Measurements from ENCODE around the gene GTF2H4.
"Not testable (repeated sequence)": the region's sequence is repeated elsewhere in the genome, so short reads cannot be mapped to it uniquely, and the experiment has no call there.

GTF2H4 gene

DNA sequence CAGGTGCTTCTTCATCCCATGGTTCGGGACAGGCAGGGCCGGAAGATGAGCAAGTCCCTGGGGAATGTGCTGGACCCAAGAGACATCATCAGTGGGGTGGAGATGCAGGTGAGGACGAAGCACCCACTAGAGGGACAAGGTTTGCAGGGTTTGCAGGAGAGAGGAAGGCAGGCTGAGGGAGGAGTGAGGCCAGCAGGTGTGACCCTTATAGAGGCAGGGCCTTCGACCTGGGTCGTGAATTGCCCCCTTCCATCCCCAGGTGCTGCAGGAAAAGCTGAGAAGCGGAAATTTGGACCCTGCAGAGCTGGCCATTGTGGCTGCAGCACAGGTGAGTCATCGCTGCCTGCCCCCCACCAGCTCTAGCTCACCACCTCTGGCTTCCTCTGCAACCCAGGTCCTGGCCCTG is 14.4 kb downstream of the GTF2H4 start:
- TF ChIP-seq YY1 (IDR thresholded peaks at IDR 0.05; ENCODE audit: insufficient read depth, insufficient read length) (no peak), ZNF274 (IDR thresholded peaks at IDR 0.05; ENCODE audit: low read depth, low read length) (no peak), SUZ12 (IDR thresholded peaks at IDR 0.05; ENCODE audit: extremely low read depth, insufficient read depth, insufficient read length) (no peak)
- Histone ChIP-seq H3K27me3 (ENCODE audit: insufficient read depth, insufficient read length) (no peaks in the 10 kb centered on the region), H3K36me3 (ENCODE audit: insufficient read depth, insufficient read length, low read length) (peaks cover 69% of the 10 kb centered on the region), H3K9ac (ENCODE audit: insufficient read length, low read depth) (no peak overlapping the region), H3K4me1 (ENCODE audit: insufficient read depth, insufficient read length) (peaks cover 5% of the 10 kb centered on the region), H3K4me3 (ENCODE audit: insufficient read length, low read depth) (no peak overlapping the region), H3K9me3 (ENCODE audit: insufficient read depth, low read length) (peaks cover under 1% of the 10 kb centered on the region; the same call in 1 of the 2 replicates)
- DNase-seq (ENCODE audit: low read depth, low spot score): no peak

DNA sequence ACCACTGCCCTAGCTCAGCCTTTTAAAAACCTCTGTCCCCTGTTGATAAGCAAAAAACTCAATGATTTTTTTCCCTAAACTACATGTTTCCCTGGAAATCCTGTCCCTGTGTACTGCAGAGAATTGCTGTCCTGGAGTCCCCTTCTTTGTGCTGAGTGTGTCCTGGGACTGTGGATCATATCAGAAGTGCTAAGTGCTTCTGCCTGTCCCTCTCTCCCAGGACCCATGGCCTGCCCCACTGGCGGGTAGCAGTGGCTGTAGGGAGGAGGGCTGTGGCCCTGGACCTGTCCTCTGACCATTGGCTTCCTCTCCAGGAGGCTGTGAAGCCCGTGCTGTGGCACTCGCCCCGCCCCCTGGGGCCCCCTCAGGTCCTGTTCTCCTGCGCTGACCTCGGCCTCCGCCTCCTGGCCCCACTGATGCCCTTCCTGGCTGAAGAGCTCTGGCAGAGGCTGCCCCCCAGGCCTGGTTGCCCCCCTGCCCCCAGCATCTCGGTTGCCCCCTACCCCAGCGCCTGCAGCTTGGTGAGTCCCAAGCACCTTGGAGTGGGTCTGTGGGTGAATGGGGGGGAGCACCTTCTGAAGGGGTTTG is 16.1 kb downstream of the GTF2H4 start:
- Histone ChIP-seq H3K36me3 (ENCODE audit: insufficient read depth, insufficient read length, low read length) (peaks cover 80% of the 10 kb centered on the region), H3K9me3 (ENCODE audit: insufficient read depth, low read length) (peaks cover 18% of the 10 kb centered on the region; the same call in 1 of the 2 replicates)
- DNase-seq (ENCODE audit: low read depth, low spot score); H3K27me3 ChIP-seq (ENCODE audit: insufficient read depth, insufficient read length); H3K4me1 ChIP-seq (ENCODE audit: insufficient read depth, insufficient read length); H3K4me3 ChIP-seq (ENCODE audit: insufficient read length, low read depth); H3K9ac ChIP-seq (ENCODE audit: insufficient read length, low read depth): not testable (repeated sequence)

DNA sequence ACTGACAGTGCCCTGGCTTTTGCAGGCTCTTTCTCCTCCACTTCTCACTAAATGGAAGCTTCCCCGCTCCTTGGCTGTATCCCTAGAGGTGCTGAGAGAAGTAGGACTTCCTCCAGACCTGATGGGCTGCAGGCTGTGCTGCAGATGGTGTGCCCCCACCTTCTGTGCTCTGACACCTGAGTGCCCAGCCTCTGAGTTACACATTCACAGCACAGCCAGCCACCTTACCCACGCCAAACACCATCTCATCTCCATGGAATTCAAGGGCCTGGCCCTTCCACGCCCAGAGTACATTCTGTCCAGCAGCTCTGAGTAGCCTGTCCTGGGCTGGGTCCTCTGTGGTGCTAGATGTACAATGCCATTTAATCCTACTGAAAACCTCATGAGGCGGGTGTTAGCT is 18.6 kb downstream of the GTF2H4 start:
- Histone ChIP-seq H3K9me3 (ENCODE audit: insufficient read depth, low read length) (peaks cover 19% of the 10 kb centered on the region; the same call in 1 of the 2 replicates), H3K27me3 (ENCODE audit: insufficient read depth, insufficient read length) (no peaks in the 10 kb centered on the region), H3K9ac (ENCODE audit: insufficient read length, low read depth) (no peak overlapping the region), H3K4me1 (ENCODE audit: insufficient read depth, insufficient read length) (peaks cover 5% of the 10 kb centered on the region), H3K36me3 (ENCODE audit: insufficient read depth, insufficient read length, low read length) (peaks cover 58% of the 10 kb centered on the region), H3K4me3 (ENCODE audit: insufficient read length, low read depth) (no peak overlapping the region)
- no peak for DNase-seq (ENCODE audit: low read depth, low spot score)
- TF ChIP-seq YY1 (IDR thresholded peaks at IDR 0.05; ENCODE audit: insufficient read depth, insufficient read length): no peak
- no peak for TF ChIP-seq SUZ12 (IDR thresholded peaks at IDR 0.05; ENCODE audit: extremely low read depth, insufficient read depth, insufficient read length)
- no peak for TF ChIP-seq ZNF274 (IDR thresholded peaks at IDR 0.05; ENCODE audit: low read depth, low read length)

DNA sequence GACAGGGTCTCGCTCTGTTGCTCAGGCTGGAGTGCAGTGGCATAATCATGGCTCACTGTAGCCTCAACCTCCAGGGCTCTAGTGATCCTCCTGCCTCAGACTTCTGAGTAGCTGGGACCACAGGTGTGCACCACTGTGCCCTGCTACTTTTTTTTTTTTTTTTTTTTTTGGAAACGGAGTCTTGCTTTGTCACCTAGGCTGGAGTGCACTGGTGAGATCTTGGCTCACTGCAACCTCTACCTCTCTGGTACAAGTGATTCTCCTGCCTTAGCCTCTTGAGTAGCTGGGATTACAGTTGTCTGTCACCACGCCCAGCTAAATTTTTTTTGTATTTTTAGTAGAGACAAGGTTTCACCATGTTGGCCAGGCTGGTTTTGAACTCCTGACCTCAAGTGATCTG is 19.1 kb downstream of the GTF2H4 start:
- not testable (repeated sequence) for H3K4me3 ChIP-seq (ENCODE audit: insufficient read length, low read depth); DNase-seq (ENCODE audit: low read depth, low spot score); H3K4me1 ChIP-seq (ENCODE audit: insufficient read depth, insufficient read length); H3K27me3 ChIP-seq (ENCODE audit: insufficient read depth, insufficient read length); H3K9ac ChIP-seq (ENCODE audit: insufficient read length, low read depth)
- Histone ChIP-seq H3K9me3 (ENCODE audit: insufficient read depth, low read length) (peaks cover 19% of the 10 kb centered on the region; the same call in 1 of the 2 replicates), H3K36me3 (ENCODE audit: insufficient read depth, insufficient read length, low read length) (peaks cover 55% of the 10 kb centered on the region)

DNA sequence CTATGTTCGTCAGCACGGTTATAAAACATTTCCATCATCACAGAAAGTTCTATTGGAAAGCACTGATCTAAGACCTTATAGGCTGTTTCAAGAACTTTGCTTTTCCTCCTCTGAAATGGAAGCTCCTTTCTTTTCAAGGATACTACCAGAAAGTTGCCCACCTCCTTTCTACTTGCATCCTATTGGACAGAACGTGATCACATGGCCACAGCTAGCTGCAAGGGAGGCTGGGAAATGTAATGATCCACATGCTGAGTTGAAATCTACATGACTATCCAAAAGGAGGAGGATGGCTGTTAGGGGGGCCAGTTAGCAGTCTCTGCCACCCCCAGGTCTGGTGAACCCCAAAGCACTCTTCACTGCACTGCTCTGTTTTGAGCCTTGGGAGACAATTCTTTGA is 20.7 kb downstream of the GTF2H4 start:
- Histone ChIP-seq H3K4me1 (ENCODE audit: insufficient read depth, insufficient read length) (no peaks in the 10 kb centered on the region), H3K4me3 (ENCODE audit: insufficient read length, low read depth) (no peak overlapping the region), H3K9me3 (ENCODE audit: insufficient read depth, low read length) (peaks cover 19% of the 10 kb centered on the region; the same call in 1 of the 2 replicates), H3K9ac (ENCODE audit: insufficient read length, low read depth) (no peak overlapping the region), H3K36me3 (ENCODE audit: insufficient read depth, insufficient read length, low read length) (peaks cover 40% of the 10 kb centered on the region), H3K27me3 (ENCODE audit: insufficient read depth, insufficient read length) (no peaks in the 10 kb centered on the region)
- no peak for TF ChIP-seq SUZ12 (IDR thresholded peaks at IDR 0.05; ENCODE audit: extremely low read depth, insufficient read depth, insufficient read length)
- no peak for DNase-seq (ENCODE audit: low read depth, low spot score)

DNA sequence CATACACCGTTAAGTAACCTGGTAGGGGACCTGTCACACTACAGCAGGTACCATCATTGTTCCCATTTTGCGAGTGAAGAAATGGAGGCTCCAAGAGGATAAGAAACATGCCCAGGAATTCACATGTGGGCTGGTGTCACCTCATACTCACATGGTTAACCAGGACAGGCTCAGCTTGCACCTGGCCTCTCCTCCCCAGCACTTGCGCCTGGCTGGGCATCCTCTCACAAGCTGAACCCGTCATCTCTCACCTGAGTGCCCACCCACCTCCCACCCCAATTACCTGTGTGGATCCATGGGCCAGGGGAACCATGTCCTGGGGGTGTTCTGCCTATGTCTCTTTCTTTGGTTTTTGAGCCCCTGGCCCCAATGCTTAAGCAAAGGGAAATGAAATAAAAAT is 22.5 kb downstream of the GTF2H4 start:
- Histone ChIP-seq H3K4me1 (ENCODE audit: insufficient read depth, insufficient read length) (no peaks in the 10 kb centered on the region), H3K9ac (ENCODE audit: insufficient read length, low read depth) (no peak overlapping the region), H3K27me3 (ENCODE audit: insufficient read depth, insufficient read length) (no peaks in the 10 kb centered on the region), H3K36me3 (ENCODE audit: insufficient read depth, insufficient read length, low read length) (peaks cover 29% of the 10 kb centered on the region), H3K4me3 (ENCODE audit: insufficient read length, low read depth) (no peak overlapping the region), H3K9me3 (ENCODE audit: insufficient read depth, low read length) (peaks cover 19% of the 10 kb centered on the region; the same call in 1 of the 2 replicates)
- TF ChIP-seq SUZ12 (IDR thresholded peaks at IDR 0.05; ENCODE audit: extremely low read depth, insufficient read depth, insufficient read length) (no peak), YY1 (IDR thresholded peaks at IDR 0.05; ENCODE audit: insufficient read depth, insufficient read length) (no peak), ZNF274 (IDR thresholded peaks at IDR 0.05; ENCODE audit: low read depth, low read length) (no peak)
- DNase-seq (ENCODE audit: low read depth, low spot score): no peak

DNA sequence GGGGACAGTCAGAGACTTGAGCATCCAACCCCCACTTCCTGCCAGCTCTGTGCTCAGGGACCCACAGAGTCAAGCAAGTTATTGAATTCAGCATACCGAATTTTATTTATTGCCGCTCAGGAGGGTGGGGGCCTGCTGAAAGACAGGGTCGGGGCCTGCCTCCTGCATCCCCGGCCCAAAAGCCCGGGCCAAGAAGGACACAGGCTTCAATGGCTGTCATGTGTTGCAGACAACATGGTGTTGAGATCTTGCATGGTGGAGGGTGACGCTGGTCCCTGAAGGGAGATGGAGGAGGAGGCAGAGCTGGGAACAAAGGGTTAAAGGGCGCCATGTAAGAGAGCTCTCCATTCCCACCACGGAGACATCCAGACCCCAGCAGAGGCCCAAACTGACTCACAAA is 23.3 kb downstream of the GTF2H4 start:
- no peak for DNase-seq (ENCODE audit: low read depth, low spot score)
- peaks cover 22% of the 10 kb centered on the region for H3K36me3 ChIP-seq (ENCODE audit: insufficient read depth, insufficient read length, low read length)
- H3K4me1 ChIP-seq (ENCODE audit: insufficient read depth, insufficient read length): no peaks in the 10 kb centered on the region
- H3K4me3 ChIP-seq (ENCODE audit: insufficient read length, low read depth): no peak overlapping the region
- no peak for TF ChIP-seq ZNF274 (IDR thresholded peaks at IDR 0.05; ENCODE audit: low read depth, low read length)
- TF ChIP-seq SUZ12 (IDR thresholded peaks at IDR 0.05; ENCODE audit: extremely low read depth, insufficient read depth, insufficient read length): no peak
- no peak for TF ChIP-seq YY1 (IDR thresholded peaks at IDR 0.05; ENCODE audit: insufficient read depth, insufficient read length)
- H3K9me3 ChIP-seq (ENCODE audit: insufficient read depth, low read length): peaks cover 19% of the 10 kb centered on the region; the same call in 1 of the 2 replicates
- no peaks in the 10 kb centered on the region for H3K27me3 ChIP-seq (ENCODE audit: insufficient read depth, insufficient read length)
- H3K9ac ChIP-seq (ENCODE audit: insufficient read length, low read depth): no peak overlapping the region
